PC-9 (cell line): ENCODE data around the gene ARMH1. TPM values are rescaled to one million over a fixed set of nuclear protein-coding genes. Genes with fewer than 3 reads are reported as not detected.

Experiments used
- BruUV-seq: library from RNA; stranded (reverse); fragments of 400-500 nt; replicated peaks from 2 replicates; lab custom pipeline; 2021; lab: Mats Ljungman, UMichigan
- CTCF ChIA-PET: fragments of 300-600 bp; sonication (Branson Sonifier 250); formaldehyde crosslinking; loops from one replicate; lab custom pipeline; 2022; ENCODE audit warnings: antibody characterized with exemption; lab: Charles Lee
- POLR2A ChIA-PET: fragments of 300-600 bp; sonication (Branson Sonifier 250); formaldehyde crosslinking; loops from one replicate; lab custom pipeline; 2022; ENCODE audit warnings: antibody characterized with exemption; ENCODE audit not compliant: unreplicated experiment; lab: Charles Lee
- DNase-seq, 2 experiments: peaks; one replicate each; pipeline versions ENCODE4 v3.0.0 to v3.0.0-alpha.2; 2015 to 2022; ENCODE audit warnings: mixed read lengths in 1 of 2
- H2AFZ ChIP-seq: fragments of 200-600 bp; sonication (generic); 2 replicates; pipeline ENCODE4 v1.8.1; 2017; ENCODE audit warnings: antibody characterized with exemption
- H3F3A ChIP-seq: fragments of 200-600 bp; sonication (generic); 2 replicates; pipeline ENCODE4 v1.8.1; 2017; ENCODE audit warnings: antibody characterized with exemption, mild to moderate bottlenecking, low read depth; ENCODE audit not compliant: insufficient read depth
- H3K27ac ChIP-seq: fragments of 200-600 bp; sonication (generic); 2 replicates; pipeline ENCODE4 v1.6.1; 2016; ENCODE audit warnings: mixed run types
- H3K27me3 ChIP-seq: fragments of 200-600 bp; sonication (generic); 2 replicates; pipeline ENCODE4 v1.6.1; 2016; ENCODE audit warnings: low read depth, mixed run types; ENCODE audit not compliant: insufficient read depth
- H3K36me3 ChIP-seq: fragments of 200-600 bp; sonication (generic); 2 replicates; pipeline ENCODE4 v1.6.1; 2016; ENCODE audit warnings: low read depth, mixed run types
- H3K4me1 ChIP-seq: fragments of 200-600 bp; sonication (generic); replicated peaks from 2 replicates; pipeline ENCODE4 v1.6.1; 2016; ENCODE audit warnings: mixed run types; ENCODE audit not compliant: insufficient read depth
- H3K4me2 ChIP-seq: fragments of 200-600 bp; sonication (generic); 2 replicates; pipeline ENCODE4 v1.6.1; 2017; ENCODE audit warnings: mixed run types
- H3K4me3 ChIP-seq: fragments of 200-600 bp; sonication (generic); 2 replicates; pipeline ENCODE4 v1.6.1; 2016; ENCODE audit warnings: mixed run types
- H3K79me2 ChIP-seq: fragments of 200-600 bp; sonication (generic); 2 replicates; pipeline ENCODE4 v1.6.1; 2017; ENCODE audit warnings: low read depth, mixed run types
- H3K9me2 ChIP-seq: fragments of 200-600 bp; sonication (generic); 2 replicates; pipeline ENCODE4 v1.8.1; 2017; ENCODE audit warnings: mild to moderate bottlenecking; ENCODE audit not compliant: insufficient read depth
- H3K9me3 ChIP-seq: fragments of 200-600 bp; sonication (generic); 2 replicates; pipeline ENCODE4 v1.8.1; 2016; ENCODE audit warnings: low read depth; ENCODE audit not compliant: insufficient read depth
- H4K20me1 ChIP-seq: fragments of 200-600 bp; sonication (generic); 2 replicates; pipeline ENCODE4 v1.8.1; 2017; ENCODE audit not compliant: insufficient read depth
- EZH2 ChIP-seq: fragments of 200-600 bp; sonication (generic); IDR thresholded peaks from 2 replicates; pipeline ENCODE4 v1.8.0; 2017; ENCODE audit warnings: antibody characterized with exemption, low read depth
- intact Hi-C: fragments of 100-400 bp; cut with micrococcal nuclease; formaldehyde crosslinking; loops from one replicate; pipeline ENCODE4 v1.10.0; 2022; ENCODE audit not compliant: unreplicated experiment
- total RNA-seq: library from RNA; stranded (reverse); gene quantifications from 2 replicates; pipeline ENCODE4 v1.2.3, GENCODE V29; 2021
- TF ChIP-seq, protein P1 (sequence below): fragments of 200-600 bp; sonication (generic); conservative IDR thresholded peaks from 2 replicates; pipeline ENCODE4 v1.6.1; 2017; ENCODE audit warnings: mixed run types, antibody characterized with exemption, mild to moderate bottlenecking, moderate library complexity

ARMH1 gene
- total RNA-seq, 1 experiment from 2014 or later: 16.9 TPM

DNA sequence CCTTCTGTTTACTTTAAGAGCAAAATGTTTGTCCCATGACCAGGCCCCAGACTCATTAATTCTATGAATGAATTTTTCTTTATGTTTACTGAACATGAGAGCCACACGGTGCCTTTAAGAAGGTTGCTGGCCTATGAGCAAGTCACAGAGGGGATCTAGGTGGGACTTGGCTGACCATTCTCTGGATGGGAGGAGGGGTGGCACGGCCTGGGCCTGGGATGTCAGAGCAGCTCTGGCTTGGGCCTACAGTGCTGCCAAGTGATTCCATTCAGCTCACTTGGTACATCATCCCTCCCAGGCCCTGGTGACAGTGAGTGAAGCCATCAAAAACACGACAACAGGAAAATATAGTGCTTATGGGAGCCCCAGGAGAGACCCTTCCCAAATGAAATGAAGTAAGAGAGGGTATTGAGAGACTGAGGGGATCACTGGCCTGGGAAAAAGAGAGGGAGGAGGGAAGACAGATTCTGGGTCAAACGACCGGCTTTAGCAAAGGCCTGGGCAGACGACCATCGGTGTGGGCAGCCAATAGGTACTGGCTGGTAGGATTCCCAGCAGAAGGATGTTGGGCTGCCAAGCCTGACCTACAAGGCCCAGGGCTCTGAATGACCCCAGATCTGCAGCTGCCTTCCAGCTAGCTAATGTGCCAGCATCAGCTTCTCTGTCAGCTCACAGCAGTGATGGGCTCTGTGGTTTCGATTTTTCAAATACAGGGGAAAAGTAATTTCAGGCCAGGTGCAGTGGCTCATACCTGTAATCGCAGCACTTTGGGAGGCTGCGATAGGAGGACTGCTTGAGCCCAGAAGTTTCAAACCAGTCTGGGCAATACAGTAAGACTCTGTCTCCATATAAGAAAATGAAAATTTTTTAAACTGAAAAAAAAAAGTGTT is 3.5 kb upstream of the ARMH1 start:
- no peaks in the 10 kb centered on the region for H3K27me3 ChIP-seq
- H2AFZ ChIP-seq: no peak overlapping the region
- H3K9me3 ChIP-seq: no peaks in the 10 kb centered on the region
- DNase-seq: no peak
- no peaks in the 10 kb centered on the region; the same call in 1 of the 2 replicates for H3K9me2 ChIP-seq
- no peaks in the 10 kb centered on the region for H3K36me3 ChIP-seq
- ChIA-PET CTCF (interaction anchor here (0.7 to 1.3 kb wide), 4 partner anchors 10 to 454 kb away, joined by 4 to 7 read pairs (median 4); no protein-coding TSS in a partner anchor), POLR2A (interaction anchor here (0.6 to 3.5 kb wide), 3 partner anchors 28 to 313 kb away, joined by 4 to 39 read pairs (median 12); no protein-coding TSS in a partner anchor)
- no peak overlapping the region for H3K27ac ChIP-seq
- intact Hi-C loops: loop anchor here (10.0 kb wide), 1 partner anchor 1014 kb away; the partner anchor contains the start of genes GPBP1L1 and TMEM69
- no TSS peak for BruUV-seq
- peaks cover 35% of the 10 kb centered on the region for H3F3A ChIP-seq
- H4K20me1 ChIP-seq: no peaks in the 10 kb centered on the region
- peaks cover 35% of the 10 kb centered on the region for H3K4me1 ChIP-seq
- H3K4me2 ChIP-seq: no peak overlapping the region
- H3K4me3 ChIP-seq: no peak overlapping the region
- peaks cover 31% of the 10 kb centered on the region for H3K79me2 ChIP-seq
- TF ChIP-seq, protein P1, sequence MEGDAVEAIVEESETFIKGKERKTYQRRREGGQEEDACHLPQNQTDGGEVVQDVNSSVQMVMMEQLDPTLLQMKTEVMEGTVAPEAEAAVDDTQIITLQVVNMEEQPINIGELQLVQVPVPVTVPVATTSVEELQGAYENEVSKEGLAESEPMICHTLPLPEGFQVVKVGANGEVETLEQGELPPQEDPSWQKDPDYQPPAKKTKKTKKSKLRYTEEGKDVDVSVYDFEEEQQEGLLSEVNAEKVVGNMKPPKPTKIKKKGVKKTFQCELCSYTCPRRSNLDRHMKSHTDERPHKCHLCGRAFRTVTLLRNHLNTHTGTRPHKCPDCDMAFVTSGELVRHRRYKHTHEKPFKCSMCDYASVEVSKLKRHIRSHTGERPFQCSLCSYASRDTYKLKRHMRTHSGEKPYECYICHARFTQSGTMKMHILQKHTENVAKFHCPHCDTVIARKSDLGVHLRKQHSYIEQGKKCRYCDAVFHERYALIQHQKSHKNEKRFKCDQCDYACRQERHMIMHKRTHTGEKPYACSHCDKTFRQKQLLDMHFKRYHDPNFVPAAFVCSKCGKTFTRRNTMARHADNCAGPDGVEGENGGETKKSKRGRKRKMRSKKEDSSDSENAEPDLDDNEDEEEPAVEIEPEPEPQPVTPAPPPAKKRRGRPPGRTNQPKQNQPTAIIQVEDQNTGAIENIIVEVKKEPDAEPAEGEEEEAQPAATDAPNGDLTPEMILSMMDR: no peak
- no peak for TF ChIP-seq EZH2

DNA sequence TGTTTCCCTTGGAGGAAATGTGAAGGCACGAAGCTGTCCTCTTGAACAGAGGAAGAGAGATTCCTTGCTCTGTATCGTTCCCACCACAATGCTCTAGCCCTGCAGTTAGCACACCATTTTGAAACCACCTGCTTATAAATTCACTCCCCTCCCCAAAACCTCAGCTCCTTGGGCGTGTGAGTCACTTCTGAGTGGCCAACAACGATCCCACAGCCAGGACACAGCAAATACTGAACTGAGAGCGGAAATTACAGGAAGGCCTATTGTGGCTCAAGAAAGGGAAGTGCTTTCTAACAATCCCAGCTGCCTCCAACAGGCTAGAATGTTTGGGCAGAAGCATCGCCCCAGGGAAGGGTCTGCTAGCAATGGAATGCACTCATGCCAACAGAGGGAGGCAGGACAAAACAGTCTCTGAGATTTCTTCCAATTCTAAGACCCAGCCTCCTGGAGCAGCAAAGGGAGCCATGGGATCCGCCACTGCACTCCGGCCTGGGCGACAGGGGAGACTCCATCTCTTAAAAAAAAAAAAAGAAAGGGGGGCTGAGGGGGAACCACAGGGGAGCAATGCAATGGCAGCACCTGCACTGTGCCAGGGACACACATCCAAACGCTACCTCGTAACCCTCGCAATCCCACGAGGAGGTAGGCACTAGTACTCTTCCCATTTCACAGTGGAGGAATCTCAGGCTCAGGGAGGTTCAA is 2.1 kb upstream of the ARMH1 start:
- CTCF ChIA-PET: interaction anchor here (0.6 to 1.9 kb wide), 4 partner anchors 19 to 60 kb away, joined by 4 to 17 read pairs (median 6); no protein-coding TSS in a partner anchor
- no peaks in the 10 kb centered on the region for H3K27me3 ChIP-seq
- no peaks in the 10 kb centered on the region for H3K36me3 ChIP-seq
- intact Hi-C loops: loop anchor here (2.0 to 10.0 kb wide), 2 partner anchors 16 to 1012 kb away; partner anchors contain the start of genes GPBP1L1 and TMEM69
- H3K4me3 ChIP-seq: 0 out of 2 replicates have a peak overlapping the region, but pooled peaks have one; percentile 8
- no peak for TF ChIP-seq EZH2
- TF ChIP-seq, protein P1: no peak
- H3K4me1 ChIP-seq: peaks cover 49% of the 10 kb centered on the region
- POLR2A ChIA-PET: interaction anchor here (0.6 to 3.5 kb wide), 2 partner anchors 49 to 630 kb away, joined by 5 to 39 read pairs; no protein-coding TSS in a partner anchor
- H4K20me1 ChIP-seq: no peaks in the 10 kb centered on the region
- no peaks in the 10 kb centered on the region for H3K9me3 ChIP-seq
- H3K4me2 ChIP-seq: peak overlapping the region; percentile 84
- peaks cover 31% of the 10 kb centered on the region for H3K79me2 ChIP-seq
- no peaks in the 10 kb centered on the region; the same call in 1 of the 2 replicates for H3K9me2 ChIP-seq
- H3K27ac ChIP-seq: peak overlapping the region; percentile 42; the same call in 1 of the 2 replicates
- BruUV-seq: no TSS peak
- H2AFZ ChIP-seq: no peak overlapping the region
- DNase-seq: peak; percentile 70 to 75
- peaks cover 49% of the 10 kb centered on the region for H3F3A ChIP-seq
